K562 (cell line): ENCODE results near the gene DHDH. TPM values are rescaled to one million over a fixed set of nuclear protein-coding genes. Genes with fewer than 3 reads are reported as not detected.

Experiments used
- BRD4 ChIP-seq: fragments of 200-600 bp; sonication (generic); IDR thresholded peaks from 2 replicates; pipeline ENCODE4 v1.6.1; 2017; ENCODE audit warnings: inconsistent platforms
- GTF2F1 ChIP-seq: IDR thresholded peaks from 2 replicates; pipeline ENCODE4 v1.6.1; 2011; ENCODE audit warnings: low read depth, low read length, improper control_type of control experiment
- HEY1 ChIP-seq: fragments of 250-450 bp; sonication (Bioruptor Pico); IDR thresholded peaks from 2 replicates; pipeline ENCODE4 v1.5.0; 2020; ENCODE audit warnings: mild to moderate bottlenecking, moderate library complexity, borderline replicate concordance
- MECOM ChIP-seq: fragments of 250-450 bp; sonication (Bioruptor Pico); IDR thresholded peaks from 2 replicates; pipeline ENCODE4 v1.8.0; 2022; ENCODE audit warnings: inconsistent platforms
- MTA1 ChIP-seq: fragments of 450-650 bp; IDR thresholded peaks from 2 replicates; pipeline ENCODE4 v1.6.1; 2017; ENCODE audit warnings: borderline replicate concordance
- POLR2AphosphoS2 ChIP-seq: IDR thresholded peaks from 2 replicates; pipeline ENCODE4 v1.6.1; 2012; ENCODE audit warnings: low read length, improper control_type of control experiment
- SMARCB1 ChIP-seq: IDR thresholded peaks from 2 replicates; pipeline ENCODE4 v1.6.1; 2011; ENCODE audit warnings: improper control_type of control experiment, low read depth; ENCODE audit not compliant: insufficient read length
- TAF7 ChIP-seq: fragments of 450-650 bp; IDR thresholded peaks from 2 replicates; pipeline ENCODE4 v1.6.1; 2016; ENCODE audit warnings: missing genetic modification characterization, missing compliant biosample characterization
- ZNF507 ChIP-seq: conservative IDR thresholded peaks from 2 replicates; pipeline ENCODE4 v1.6.1; 2017; ENCODE audit warnings: missing genetic modification characterization, missing compliant biosample characterization
- ZNF77 ChIP-seq: fragments of 250-450 bp; sonication (Bioruptor Pico); IDR thresholded peaks from 2 replicates; pipeline ENCODE4 v1.5.0; 2020
- polyA plus RNA-seq, 8 experiments: library from polyadenylated mRNA; depleted of rRNA in 4 of 8; stranded (reverse) in 5 of 8; unstranded in 3 of 8; fragments of >200 nt; fragmentation: Nextera tagmentation in 2 of 8; fragmentation: Illumina TruSeq in 1 of 8; extraction: Ambion mirVana in 2 of 8; extraction: Trizol in 1 of 8; gene quantifications; 2 replicates each; pipeline versions ENCODE4 v1.2.1 to v1.2.3, GENCODE V29; 2011 to 2014; ENCODE audit warnings: inconsistent platforms in 1 of 8, missing spikeins in 1 of 8
- total RNA-seq, 7 experiments: library from RNA; depleted of rRNA in 6 of 7; stranded (reverse); fragments of >200 nt in 6 of 7; fragmentation: Illumina TruSeq in 2 of 7; extraction: Trizol in 2 of 7; gene quantifications; 2 replicates each; pipeline versions ENCODE4 v1.2.1 to v1.2.3, GENCODE V29; 2011 to 2021; ENCODE audit warnings: low replicate concordance in 1 of 7
- TF ChIP-seq, protein P1 (sequence below): sonication (generic); formaldehyde crosslinking; IDR thresholded peaks from 2 replicates; pipeline ENCODE4 v1.8.0; 2022; ENCODE audit warnings: mild to moderate bottlenecking, missing genetic modification reagents
- TF ChIP-seq, protein P2 (sequence below): IDR thresholded peaks from 2 replicates; pipeline ENCODE4 v1.6.1; 2012; ENCODE audit warnings: low read depth, low read length, improper control_type of control experiment, borderline replicate concordance
- TF ChIP-seq, protein P3 (sequence below): fragments of 450-650 bp; IDR thresholded peaks from 2 replicates; pipeline ENCODE4 v1.6.1; 2016; ENCODE audit warnings: low read depth

DHDH gene
- total and polyA plus RNA-seq, 9 of the 15 experiments (the other 6 are each of a cell fraction or from before 2014, with no cell fraction given): 0.37 to 1.9 (median 0.87) TPM

DNA sequence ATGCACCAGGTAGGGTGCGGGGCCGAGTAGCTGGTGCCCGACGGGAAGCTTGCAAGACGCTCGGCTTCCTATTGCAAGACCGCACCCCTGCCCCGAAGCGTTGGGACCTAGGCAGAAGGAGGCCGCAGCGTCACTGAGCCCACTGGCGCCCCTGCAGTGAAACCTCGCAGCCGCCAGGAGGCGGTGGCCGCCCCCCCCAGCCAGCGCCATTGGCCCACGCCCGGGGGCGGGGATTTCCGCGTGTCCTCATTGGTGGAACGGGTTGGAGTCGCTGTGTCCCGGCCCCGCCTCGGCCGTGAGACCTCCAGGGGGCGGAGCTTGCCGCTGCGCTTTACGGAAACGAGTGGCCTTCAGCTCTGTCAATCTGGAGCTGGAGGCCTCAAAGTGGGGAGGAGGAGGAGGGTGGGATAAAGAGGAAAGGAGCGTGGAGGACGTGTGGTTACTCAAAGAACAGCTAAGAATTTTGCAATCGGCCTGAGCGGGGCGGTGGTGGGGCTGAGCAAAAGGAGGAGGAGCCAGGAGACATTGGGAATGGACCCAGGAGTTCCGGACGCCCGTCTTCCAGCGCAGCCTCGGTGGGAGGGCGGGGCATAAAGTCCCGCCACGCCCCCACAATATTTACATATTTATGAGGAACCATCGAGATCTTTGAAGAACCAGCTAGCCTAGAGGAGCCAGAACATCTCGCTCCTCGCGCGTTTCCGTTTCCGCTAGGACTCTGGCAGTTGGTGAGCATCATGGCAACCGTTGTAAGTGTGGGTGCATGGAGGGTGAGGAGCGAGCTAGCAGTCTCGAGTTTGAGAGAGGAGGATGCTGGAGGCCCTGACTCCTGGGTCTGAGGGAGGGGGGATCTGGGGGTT is 59.9 kb downstream of the DHDH start, which contains the start of the genes GYS1 and RUVBL2 (continued):
- TF ChIP-seq, protein P1, sequence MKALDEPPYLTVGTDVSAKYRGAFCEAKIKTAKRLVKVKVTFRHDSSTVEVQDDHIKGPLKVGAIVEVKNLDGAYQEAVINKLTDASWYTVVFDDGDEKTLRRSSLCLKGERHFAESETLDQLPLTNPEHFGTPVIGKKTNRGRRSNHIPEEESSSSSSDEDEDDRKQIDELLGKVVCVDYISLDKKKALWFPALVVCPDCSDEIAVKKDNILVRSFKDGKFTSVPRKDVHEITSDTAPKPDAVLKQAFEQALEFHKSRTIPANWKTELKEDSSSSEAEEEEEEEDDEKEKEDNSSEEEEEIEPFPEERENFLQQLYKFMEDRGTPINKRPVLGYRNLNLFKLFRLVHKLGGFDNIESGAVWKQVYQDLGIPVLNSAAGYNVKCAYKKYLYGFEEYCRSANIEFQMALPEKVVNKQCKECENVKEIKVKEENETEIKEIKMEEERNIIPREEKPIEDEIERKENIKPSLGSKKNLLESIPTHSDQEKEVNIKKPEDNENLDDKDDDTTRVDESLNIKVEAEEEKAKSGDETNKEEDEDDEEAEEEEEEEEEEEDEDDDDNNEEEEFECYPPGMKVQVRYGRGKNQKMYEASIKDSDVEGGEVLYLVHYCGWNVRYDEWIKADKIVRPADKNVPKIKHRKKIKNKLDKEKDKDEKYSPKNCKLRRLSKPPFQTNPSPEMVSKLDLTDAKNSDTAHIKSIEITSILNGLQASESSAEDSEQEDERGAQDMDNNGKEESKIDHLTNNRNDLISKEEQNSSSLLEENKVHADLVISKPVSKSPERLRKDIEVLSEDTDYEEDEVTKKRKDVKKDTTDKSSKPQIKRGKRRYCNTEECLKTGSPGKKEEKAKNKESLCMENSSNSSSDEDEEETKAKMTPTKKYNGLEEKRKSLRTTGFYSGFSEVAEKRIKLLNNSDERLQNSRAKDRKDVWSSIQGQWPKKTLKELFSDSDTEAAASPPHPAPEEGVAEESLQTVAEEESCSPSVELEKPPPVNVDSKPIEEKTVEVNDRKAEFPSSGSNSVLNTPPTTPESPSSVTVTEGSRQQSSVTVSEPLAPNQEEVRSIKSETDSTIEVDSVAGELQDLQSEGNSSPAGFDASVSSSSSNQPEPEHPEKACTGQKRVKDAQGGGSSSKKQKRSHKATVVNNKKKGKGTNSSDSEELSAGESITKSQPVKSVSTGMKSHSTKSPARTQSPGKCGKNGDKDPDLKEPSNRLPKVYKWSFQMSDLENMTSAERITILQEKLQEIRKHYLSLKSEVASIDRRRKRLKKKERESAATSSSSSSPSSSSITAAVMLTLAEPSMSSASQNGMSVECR: peak; percentile 30
- TF ChIP-seq SMARCB1: no peak
- TF ChIP-seq BRD4: no peak
- no peak for TF ChIP-seq POLR2AphosphoS2
- TF ChIP-seq, protein P2, sequence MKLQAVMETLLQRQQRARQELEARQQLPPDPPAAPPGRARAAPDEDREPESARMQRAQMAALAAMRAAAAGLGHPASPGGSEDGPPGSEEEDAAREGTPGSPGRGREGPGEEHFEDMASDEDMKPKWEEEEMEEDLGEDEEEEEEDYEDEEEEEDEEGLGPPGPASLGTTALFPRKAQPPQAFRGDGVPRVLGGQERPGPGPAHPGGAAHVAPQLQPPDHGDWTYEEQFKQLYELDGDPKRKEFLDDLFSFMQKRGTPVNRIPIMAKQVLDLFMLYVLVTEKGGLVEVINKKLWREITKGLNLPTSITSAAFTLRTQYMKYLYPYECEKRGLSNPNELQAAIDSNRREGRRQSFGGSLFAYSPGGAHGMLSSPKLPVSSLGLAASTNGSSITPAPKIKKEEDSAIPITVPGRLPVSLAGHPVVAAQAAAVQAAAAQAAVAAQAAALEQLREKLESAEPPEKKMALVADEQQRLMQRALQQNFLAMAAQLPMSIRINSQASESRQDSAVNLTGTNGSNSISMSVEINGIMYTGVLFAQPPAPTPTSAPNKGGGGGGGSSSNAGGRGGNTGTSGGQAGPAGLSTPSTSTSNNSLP: 0 out of 2 replicates have a peak, but pooled peaks have one; percentile 20
- TF ChIP-seq GTF2F1: peak; percentile 40; the same call in 1 of the 2 replicates
- TF ChIP-seq ZNF507: no peak
- peak; percentile 75; the same call in 1 of the 2 replicates for TF ChIP-seq MTA1
- no peak for TF ChIP-seq ZNF77
- TF ChIP-seq MECOM (CRISPR knock-in tag): no peak
- TF ChIP-seq HEY1 (CRISPR knock-in tag): no peak
- TF ChIP-seq, protein P3, sequence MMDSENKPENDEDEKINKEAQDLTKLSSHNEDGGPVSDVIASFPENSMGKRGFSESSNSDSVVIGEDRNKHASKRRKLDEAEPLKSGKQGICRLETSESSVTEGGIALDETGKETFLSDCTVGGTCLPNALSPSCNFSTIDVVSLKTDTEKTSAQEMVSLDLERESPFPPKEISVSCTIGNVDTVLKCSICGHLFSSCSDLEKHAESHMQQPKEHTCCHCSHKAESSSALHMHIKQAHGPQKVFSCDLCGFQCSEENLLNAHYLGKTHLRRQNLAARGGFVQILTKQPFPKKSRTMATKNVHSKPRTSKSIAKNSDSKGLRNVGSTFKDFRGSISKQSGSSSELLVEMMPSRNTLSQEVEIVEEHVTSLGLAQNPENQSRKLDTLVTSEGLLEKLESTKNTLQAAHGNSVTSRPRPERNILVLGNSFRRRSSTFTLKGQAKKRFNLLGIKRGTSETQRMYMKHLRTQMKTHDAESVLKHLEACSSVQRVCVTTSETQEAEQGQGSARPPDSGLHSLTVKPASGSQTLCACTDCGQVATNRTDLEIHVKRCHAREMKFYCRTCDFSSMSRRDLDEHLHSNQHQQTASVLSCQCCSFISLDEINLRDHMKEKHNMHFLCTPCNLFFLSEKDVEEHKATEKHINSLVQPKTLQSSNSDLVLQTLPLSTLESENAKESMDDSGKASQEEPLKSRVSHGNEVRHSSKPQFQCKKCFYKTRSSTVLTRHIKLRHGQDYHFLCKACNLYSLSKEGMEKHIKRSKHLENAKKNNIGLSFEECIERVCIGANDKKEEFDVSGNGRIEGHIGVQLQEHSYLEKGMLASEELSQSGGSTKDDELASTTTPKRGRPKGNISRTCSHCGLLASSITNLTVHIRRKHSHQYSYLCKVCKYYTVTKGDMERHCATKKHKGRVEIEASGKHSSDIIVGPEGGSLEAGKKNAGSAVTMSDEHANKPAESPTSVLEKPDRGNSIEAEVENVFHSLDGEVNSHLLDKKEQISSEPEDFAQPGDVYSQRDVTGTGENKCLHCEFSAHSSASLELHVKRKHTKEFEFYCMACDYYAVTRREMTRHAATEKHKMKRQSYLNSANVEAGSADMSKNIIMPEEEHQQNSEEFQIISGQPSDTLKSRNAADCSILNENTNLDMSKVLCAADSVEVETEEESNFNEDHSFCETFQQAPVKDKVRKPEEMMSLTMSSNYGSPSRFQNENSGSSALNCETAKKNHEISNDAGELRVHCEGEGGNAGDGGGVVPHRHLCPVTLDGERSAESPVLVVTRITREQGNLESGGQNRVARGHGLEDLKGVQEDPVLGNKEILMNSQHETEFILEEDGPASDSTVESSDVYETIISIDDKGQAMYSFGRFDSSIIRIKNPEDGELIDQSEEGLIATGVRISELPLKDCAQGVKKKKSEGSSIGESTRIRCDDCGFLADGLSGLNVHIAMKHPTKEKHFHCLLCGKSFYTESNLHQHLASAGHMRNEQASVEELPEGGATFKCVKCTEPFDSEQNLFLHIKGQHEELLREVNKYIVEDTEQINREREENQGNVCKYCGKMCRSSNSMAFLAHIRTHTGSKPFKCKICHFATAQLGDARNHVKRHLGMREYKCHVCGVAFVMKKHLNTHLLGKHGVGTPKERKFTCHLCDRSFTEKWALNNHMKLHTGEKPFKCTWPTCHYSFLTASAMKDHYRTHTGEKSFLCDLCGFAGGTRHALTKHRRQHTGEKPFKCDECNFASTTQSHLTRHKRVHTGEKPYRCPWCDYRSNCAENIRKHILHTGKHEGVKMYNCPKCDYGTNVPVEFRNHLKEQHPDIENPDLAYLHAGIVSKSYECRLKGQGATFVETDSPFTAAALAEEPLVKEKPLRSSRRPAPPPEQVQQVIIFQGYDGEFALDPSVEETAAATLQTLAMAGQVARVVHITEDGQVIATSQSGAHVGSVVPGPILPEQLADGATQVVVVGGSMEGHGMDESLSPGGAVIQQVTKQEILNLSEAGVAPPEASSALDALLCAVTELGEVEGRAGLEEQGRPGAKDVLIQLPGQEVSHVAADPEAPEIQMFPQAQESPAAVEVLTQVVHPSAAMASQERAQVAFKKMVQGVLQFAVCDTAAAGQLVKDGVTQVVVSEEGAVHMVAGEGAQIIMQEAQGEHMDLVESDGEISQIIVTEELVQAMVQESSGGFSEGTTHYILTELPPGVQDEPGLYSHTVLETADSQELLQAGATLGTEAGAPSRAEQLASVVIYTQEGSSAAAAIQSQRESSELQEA: no peak
- peak; percentile 77; the same call in 1 of the 2 replicates for TF ChIP-seq TAF7 (tag)
